Sciatic nerve (tissue), 2 donors: ENCODE results near the gene TAF4B. TPM values are rescaled to one million over a fixed set of nuclear protein-coding genes. Genes with fewer than 3 reads are reported as not detected.
A peak's percentile ranks its signal among the peaks of the same experiment; 100 is the strongest.

Experiments
- ATAC-seq: fragments of 200-7000 bp; cut with Tn5 transposase; one replicate; pipeline ENCODE4 v1.9.1; 2020; ENCODE audit warnings: mild to moderate bottlenecking, moderate library complexity
- DNase-seq: peaks from one replicate; pipeline ENCODE4 v3.0.0-alpha.2; 2020; ENCODE audit warnings: low spot score
- intact Hi-C: fragments of 100-400 bp; cut with DNase I; formaldehyde crosslinking; loops from one replicate; pipeline ENCODE4 v1.14.2; 2022
- total RNA-seq: library from RNA; stranded (reverse); fragmentation: NEBNext Ultra II Directional; extraction: Animal tissue kit (Norgen Biotek cat#: 25700); gene quantifications from one replicate; pipeline ENCODE4 v1.2.1, GENCODE V29; 2021
- donor health status: DM: no; HTN: no; CAD: no.
- donor health status: DM: no; HTN: no; CAD: no.

The TAF4B gene
- total RNA-seq, 1 donor from 2014 or later, result 5.5 TPM

DNA sequence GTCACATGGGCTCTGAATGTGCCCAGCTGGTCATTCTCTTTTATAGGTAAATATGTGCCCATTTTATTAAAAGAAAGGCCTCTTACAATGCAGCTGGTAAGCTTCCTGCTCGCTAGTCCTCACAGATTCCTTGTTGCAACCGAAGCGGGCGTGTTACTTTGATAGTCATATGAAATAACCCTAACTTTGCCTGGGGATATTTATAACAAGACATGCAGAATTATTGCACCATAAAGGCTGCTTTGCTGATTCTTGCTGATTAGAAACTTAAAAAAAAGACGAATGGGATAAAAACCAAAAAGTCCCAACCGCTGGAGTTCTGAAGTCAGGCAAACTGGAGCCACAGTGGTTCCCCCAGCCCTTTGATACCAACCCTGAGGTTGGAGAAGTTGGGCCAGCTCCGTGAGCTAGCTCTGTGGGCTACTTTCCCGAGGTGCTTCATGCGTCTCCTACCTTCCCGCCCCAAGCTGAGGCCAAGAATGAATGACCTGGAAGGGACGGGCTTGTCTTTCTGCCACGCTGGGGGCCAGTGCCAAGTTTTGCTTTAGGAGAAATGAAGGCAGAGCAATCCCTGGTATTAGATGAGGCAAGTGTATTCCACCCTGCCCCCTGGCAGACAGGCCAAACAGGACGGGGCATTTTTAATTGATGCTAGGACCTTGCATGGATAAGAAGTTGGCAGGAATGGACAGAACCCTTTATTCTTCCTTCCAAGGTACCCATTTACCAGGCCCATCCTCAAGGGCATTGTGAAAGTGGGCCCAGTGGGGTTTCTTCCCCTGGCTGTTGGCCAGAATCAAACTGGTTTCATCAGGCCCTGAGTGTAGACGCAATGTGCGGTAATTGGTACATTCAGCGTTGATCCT is 181.7 kb downstream of the TAF4B start:
- intact Hi-C loops, result no loop called here
- ATAC-seq (no peak), DNase-seq (no peak)

GRCh38 chr18:26409091-26409490 is 182.8 kb downstream of the TAF4B start:
- no peak for ATAC-seq
- DNase-seq, result no peak
- intact Hi-C loops, result no loop called here

- intact Hi-C loops, result no loop called here
- DNase-seq (no peak), ATAC-seq (no peak)
Measured at GRCh38 chr18:26414901-26415440, 188.7 kb downstream of the TAF4B start.

GRCh38 chr18:26415631-26416030 is 189.4 kb downstream of the TAF4B start:
- intact Hi-C loops, result no loop called here
- DNase-seq, result no peak
- ATAC-seq, result no peak

GRCh38 chr18:26416652-26417150 is 190.5 kb downstream of the TAF4B start:
- ATAC-seq (no peak), DNase-seq (no peak)
- intact Hi-C loops, result no loop called here

DNA sequence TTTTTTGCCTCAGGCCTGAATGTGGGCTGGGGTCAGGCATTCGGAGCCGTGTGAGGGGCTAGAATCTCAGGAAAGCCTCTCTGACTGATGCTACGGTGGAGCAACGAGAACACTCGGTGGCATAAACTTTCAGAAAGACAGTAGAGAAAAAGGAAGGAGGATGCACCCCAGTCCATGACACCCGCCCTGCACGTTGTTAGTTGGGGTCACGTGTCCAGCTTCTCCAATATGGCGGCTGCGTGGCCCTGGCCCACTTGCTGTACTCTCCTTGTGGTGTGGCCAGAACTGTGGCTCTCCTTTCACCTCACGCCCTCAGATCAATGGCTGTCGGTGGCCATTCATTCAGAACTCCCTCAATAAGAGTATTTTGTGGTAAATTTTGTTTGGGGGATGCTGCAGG is 190.9 kb downstream of the TAF4B start:
- intact Hi-C loops, result no loop called here
- ATAC-seq (no peak), DNase-seq (no peak)

DNA sequence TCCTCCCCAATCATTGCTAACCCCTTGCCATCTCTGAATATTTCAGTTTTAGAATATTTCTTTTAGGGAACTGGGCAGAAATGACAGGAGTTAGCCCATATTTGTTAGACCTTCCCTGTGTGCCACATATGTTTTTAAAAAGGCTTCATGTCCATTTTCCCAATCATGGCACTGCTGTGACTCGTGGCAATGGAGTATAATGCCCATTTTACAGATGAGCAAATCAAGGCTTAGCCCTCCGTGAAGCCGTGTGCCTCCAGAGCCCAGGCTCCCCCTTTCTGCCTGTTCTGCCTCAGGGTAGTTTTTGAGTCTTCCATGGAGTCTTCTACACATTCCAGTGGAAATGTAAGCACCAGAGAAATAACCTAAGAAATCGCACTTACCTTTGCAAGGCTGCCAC is 192.0 kb downstream of the TAF4B start:
- intact Hi-C loops, result no loop called here
- ATAC-seq, result no peak
- DNase-seq, result no peak

GRCh38 chr18:26419746-26420145 is 193.5 kb downstream of the TAF4B start:
- no peak for DNase-seq
- intact Hi-C loops, result no loop called here
- ATAC-seq, result no peak

DNA sequence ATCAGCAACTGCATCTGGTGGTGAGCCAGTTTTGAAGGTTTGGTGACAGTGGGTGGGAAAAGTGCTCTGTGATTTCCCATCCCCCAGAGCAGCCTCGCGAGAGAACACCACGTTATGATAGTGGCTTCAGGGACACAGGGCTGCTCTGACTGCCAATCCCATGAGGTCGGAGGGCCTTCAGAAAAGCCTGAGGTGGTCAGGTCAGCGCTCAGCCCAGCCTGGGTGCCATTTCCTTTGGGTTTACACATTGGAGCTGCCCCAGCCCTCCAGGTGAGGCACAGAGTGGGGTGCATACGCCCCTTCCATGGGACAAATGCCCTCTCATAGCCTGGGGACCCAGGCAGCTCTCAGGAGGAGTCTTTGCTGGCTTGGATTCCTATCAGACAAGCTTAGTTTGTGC is 195.3 kb downstream of the TAF4B start:
- ATAC-seq, result no peak
- intact Hi-C loops, result no loop called here
- no peak for DNase-seq

- intact Hi-C loops, result no loop called here
- ATAC-seq (peak; percentile 11), DNase-seq (no peak)
Measured at GRCh38 chr18:26421931-26422330, 195.7 kb downstream of the TAF4B start.

DNA sequence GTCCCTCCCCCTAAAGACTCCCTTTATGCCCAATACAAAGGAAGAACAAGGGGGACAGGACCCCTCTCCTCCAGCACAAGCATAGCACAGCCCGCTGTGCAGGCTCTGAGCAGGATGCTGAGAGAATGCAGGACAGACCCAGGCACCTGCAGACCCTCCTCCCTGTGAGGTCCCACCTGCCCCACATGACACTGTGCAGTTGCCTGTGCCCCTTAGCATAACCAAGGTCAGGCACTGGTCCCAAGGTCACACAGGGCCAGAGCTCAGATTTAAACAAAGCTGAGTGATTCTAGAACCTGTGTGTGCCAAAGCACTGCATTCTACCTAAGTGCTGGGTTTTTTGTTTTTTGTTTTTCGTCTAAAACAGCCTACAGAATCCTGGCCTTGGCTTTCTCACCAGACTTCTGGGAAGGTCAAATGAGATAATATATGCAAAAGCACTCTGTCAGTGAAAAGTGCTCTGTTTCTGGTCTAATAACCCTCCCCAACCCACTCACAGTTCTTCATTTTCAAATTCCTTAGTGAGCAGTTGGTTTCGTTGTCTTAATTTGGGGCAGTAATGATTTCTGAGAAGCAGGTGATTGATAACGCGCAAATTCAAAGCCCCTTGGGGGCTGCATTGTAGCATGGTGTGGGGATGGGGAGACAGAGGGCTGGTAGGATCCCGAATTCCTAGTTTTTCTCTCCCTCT is 196.4 kb downstream of the TAF4B start:
- DNase-seq, result no peak
- ATAC-seq, result no peak
- intact Hi-C loops, result no loop called here

GRCh38 chr18:26424428-26425147 is 198.3 kb downstream of the TAF4B start:
- intact Hi-C loops, result no loop called here
- ATAC-seq, result no peak
- DNase-seq, result no peak

- no peak for ATAC-seq
- DNase-seq, result no peak
- intact Hi-C loops, result no loop called here
Measured at GRCh38 chr18:26425148-26425531, 198.9 kb downstream of the TAF4B start.

DNA sequence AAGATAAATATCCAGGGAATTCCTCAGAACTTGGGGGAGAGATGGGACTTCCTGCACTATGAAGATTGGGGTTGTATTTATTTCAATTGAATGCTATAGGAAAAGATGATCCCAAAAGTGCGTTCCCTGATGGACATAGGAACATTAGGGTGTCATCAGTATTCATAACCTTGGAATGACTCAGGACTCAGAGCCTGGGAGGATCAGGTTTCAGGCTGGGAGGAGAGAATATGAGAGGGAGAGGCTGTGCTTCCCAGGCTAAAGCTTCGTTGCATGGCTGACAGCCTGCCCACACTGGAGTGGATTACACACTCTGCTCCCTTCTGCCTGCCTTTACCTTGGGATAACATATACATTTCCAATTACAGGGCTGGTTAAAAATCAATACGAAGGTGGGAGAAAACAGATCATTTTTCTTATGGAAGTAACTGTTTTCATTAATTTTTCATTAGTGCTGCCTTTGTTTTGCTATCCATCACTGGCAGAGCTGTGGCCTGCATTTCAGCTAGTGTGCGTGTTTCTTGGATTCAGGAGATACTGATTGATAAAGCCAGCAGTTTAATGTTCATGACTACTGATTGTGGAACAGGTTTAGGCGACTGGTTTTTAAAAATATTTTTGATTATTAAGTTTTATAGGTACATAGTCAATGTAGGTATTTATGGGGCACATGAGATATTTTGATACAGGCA is 203.4 kb downstream of the TAF4B start:
- intact Hi-C loops, result no loop called here
- DNase-seq, result no peak
- ATAC-seq, result peak; percentile 86

DNA sequence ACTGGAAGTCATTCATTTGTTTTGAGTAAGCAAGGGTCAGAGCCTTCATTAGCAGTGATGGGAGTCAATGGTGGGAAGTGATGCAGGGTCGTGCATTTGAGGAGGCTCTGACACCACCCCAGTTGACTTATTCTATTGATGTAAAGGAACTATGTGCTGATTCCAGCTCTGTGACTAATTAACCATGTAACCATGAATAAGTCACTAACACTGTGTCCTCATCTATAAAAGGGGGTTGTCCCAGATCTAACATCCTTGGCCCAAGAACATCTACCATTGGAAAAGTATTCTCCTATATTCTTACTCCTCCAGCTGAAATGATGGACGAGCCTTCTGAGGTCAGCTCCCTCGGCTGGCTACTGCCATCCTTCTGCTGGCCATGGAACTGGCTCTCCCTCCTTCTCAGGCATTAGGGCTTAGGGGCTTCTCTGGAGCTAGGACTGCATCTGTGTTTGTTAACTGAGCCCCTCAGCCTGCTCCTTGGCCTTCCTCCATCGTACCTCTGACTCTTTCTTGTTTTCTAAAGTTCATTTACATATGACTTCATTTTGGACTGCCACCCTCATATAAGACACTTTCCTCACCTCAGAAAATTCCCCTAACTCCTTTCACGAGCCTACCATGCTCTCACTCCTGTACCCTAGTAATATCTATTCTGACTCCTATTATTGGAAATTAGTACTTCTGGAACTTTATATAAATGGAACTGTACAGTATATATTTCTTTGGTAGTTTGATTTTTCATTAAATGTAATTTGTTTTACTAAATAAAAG is 206.6 kb downstream of the TAF4B start:
- no peak for ATAC-seq
- intact Hi-C loops, result no loop called here

GRCh38 chr18:26434887-26435286 is 208.6 kb downstream of the TAF4B start:
- no peak for DNase-seq
- intact Hi-C loops, result no loop called here
- no peak for ATAC-seq

More for the DNA sequence above, 206.6 kb downstream of the TAF4B start:
- no peak for DNase-seq

DNA sequence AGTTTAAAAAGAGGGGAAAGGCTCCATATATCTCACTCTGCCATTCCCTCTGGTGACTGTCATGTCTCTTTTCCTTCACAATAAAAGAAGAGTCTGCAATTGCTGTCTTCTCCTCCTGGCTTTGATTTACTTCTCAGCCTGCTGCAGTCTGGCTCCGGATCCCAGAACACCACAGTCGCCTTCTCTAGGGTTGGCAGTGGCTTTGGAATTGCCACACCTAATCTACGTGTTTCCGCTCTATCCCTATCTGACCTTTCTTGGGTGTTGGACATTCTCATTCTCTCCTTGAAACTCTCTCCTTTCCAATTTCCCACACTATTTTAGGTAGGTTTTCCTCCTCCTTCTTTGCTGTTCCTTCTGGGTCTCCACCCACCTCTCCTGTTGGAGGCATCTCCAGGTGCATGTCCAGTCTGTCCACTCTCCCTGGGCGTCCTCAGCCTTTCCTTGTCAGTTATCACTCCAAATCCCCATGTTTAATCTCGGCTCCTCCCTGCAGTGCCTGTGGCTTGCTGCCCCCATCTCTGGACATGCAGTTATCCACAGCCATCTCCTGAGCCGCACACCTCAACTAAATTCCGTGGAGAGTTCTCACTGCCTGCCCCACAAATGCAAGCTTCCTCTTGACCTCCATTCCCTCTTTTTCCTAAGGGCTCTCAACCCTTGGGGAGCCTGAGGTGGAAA is 209.3 kb downstream of the TAF4B start:
- intact Hi-C loops, result no loop called here

More for the DNA sequence above, 209.3 kb downstream of the TAF4B start:
- DNase-seq (no peak), ATAC-seq (no peak)
